Cardiac muscle cell (in vitro differentiated cells and primary cell): ENCODE measurements around the gene AMT. TPM values are rescaled to one million over a fixed set of nuclear protein-coding genes. Genes with fewer than 3 reads are reported as not detected.
"Not testable (repeated sequence)": the region's sequence is repeated elsewhere in the genome, so short reads cannot be mapped to it uniquely, and the experiment has no call there.

Experiments used
- DNase-seq, 2 donors: peaks; one replicate each; pipeline versions ENCODE4 v3.0.0 to v3.0.0-alpha.2; 2010 to 2017; ENCODE audit warnings: low read depth in 1 of 2, low spot score in 1 of 2
- H3K27ac ChIP-seq: fragments of 200-600 bp; sonication (generic); 2 replicates; pipeline ENCODE4 v1.5.1; 2016
- H3K27me3 ChIP-seq: fragments of 200-600 bp; sonication (generic); 2 replicates; pipeline ENCODE4 v1.6.0; 2016; ENCODE audit warnings: control low read depth
- H3K36me3 ChIP-seq: fragments of 200-600 bp; sonication (generic); 2 replicates; pipeline ENCODE4 v1.5.1; 2016; ENCODE audit warnings: control low read depth
- H3K4me1 ChIP-seq: fragments of 200-600 bp; sonication (generic); 2 replicates; pipeline ENCODE4 v1.8.1; 2017; ENCODE audit warnings: low read depth, mild to moderate bottlenecking, mixed run types
- H3K4me3 ChIP-seq: fragments of 200-600 bp; sonication (generic); 2 replicates; pipeline ENCODE4 v1.5.1; 2016; ENCODE audit warnings: mild to moderate bottlenecking
- H3K9me3 ChIP-seq: fragments of 200-600 bp; sonication (generic); 2 replicates; pipeline ENCODE4 v1.5.1; 2017; ENCODE audit warnings: low read depth, mild to moderate bottlenecking, control low read depth
- CTCF ChIP-seq: IDR thresholded peaks from 2 replicates; pipeline ENCODE4 v1.5.1; 2012; ENCODE audit warnings: low read depth, mild to moderate bottlenecking, low read length
- polyA plus RNA-seq: library from polyadenylated mRNA; unstranded; fragments of >200 nt; fragmentation: Nextera tagmentation; extraction: Ambion mirVana; gene quantifications from 2 replicates; pipeline ENCODE4 v1.2.1, GENCODE V29; 2016
- total RNA-seq: library from RNA; depleted of rRNA; stranded (reverse); fragments of >200 nt; gene quantifications from 2 replicates; pipeline ENCODE4 v1.2.3, GENCODE V29; 2016

Gene AMT
- total and polyA plus RNA-seq, 2 experiments from 2014 or later = 67.2 to 105 TPM

GRCh38 chr3:49397470-49397869 is 24.8 kb downstream of the AMT start:
- peak; percentile 36 to 73 for DNase-seq
- Histone ChIP-seq H3K27me3 (no peaks in the 10 kb centered on the region), H3K9me3 (no peaks in the 10 kb centered on the region), H3K4me3 (no peak overlapping the region), H3K27ac (no peak overlapping the region), H3K36me3 (no peaks in the 10 kb centered on the region), H3K4me1 (peaks cover 3% of the 10 kb centered on the region)
- TF ChIP-seq CTCF = no peak

GRCh38 chr3:49391310-49391709 is 31.0 kb downstream of the AMT start:
- H3K27ac ChIP-seq, H3K36me3 ChIP-seq, H3K9me3 ChIP-seq, H3K4me3 ChIP-seq, H3K27me3 ChIP-seq, DNase-seq, H3K4me1 ChIP-seq: not testable (repeated sequence)

- Histone ChIP-seq H3K4me1 (peaks cover 6% of the 10 kb centered on the region), H3K36me3 (no peaks in the 10 kb centered on the region), H3K27ac (peak overlapping the region; percentile 79), H3K4me3 (no peak overlapping the region), H3K9me3 (no peaks in the 10 kb centered on the region), H3K27me3 (no peaks in the 10 kb centered on the region)
- no peak for DNase-seq
- no peak for TF ChIP-seq CTCF
Observed at GRCh38 chr3:49389297-49389696, 33.0 kb downstream of the AMT start.

- no peak for TF ChIP-seq CTCF
- DNase-seq = no peak
- peaks cover 6% of the 10 kb centered on the region for H3K4me1 ChIP-seq
- no peaks in the 10 kb centered on the region for H3K27me3 ChIP-seq
- no peak overlapping the region for H3K4me3 ChIP-seq
- no peaks in the 10 kb centered on the region for H3K36me3 ChIP-seq
- H3K27ac ChIP-seq = peak overlapping the region; percentile 79
- no peaks in the 10 kb centered on the region for H3K9me3 ChIP-seq
Observed at GRCh38 chr3:49388289-49388820, 33.9 kb downstream of the AMT start.

- DNase-seq = no peak
- no peaks in the 10 kb centered on the region for H3K36me3 ChIP-seq
- peak overlapping the region; percentile 79 for H3K27ac ChIP-seq
- no peaks in the 10 kb centered on the region for H3K27me3 ChIP-seq
- no peaks in the 10 kb centered on the region for H3K9me3 ChIP-seq
- no peak overlapping the region for H3K4me3 ChIP-seq
- H3K4me1 ChIP-seq = peaks cover 6% of the 10 kb centered on the region
- no peak for TF ChIP-seq CTCF
Observed at GRCh38 chr3:49387721-49388120, 34.6 kb downstream of the AMT start.

- DNase-seq = no peak
- TF ChIP-seq CTCF = no peak
- Histone ChIP-seq H3K36me3 (no peaks in the 10 kb centered on the region), H3K4me1 (peaks cover 6% of the 10 kb centered on the region), H3K27ac (no peak overlapping the region), H3K9me3 (no peaks in the 10 kb centered on the region), H3K27me3 (no peaks in the 10 kb centered on the region), H3K4me3 (no peak overlapping the region)
Observed at GRCh38 chr3:49386056-49386756, 36.1 kb downstream of the AMT start.
